H1 (cell line): ENCODE results near the gene CLDN34. TPM values are rescaled to one million over a fixed set of nuclear protein-coding genes. Genes with fewer than 3 reads are reported as not detected.

Source experiments
- CTCF ChIA-PET: fragments of 300-600 bp; sonication (Branson Sonifier 250); formaldehyde crosslinking; loops from one replicate; lab custom pipeline; 2021; ENCODE audit not compliant: partially characterized antibody; lab: Charles Lee
- POLR2A ChIA-PET: fragments of 300-600 bp; sonication (Branson Sonifier 250); formaldehyde crosslinking; loops from one replicate; lab custom pipeline; 2021; ENCODE audit warnings: inconsistent platforms; ENCODE audit not compliant: partially characterized antibody; lab: Charles Lee
- DNase-seq, 2 experiments: peaks; one replicate each; pipeline versions ENCODE4 v3.0.0 to v3.0.0-alpha.2; 2010 to 2022; ENCODE audit warnings: low spot score in 2 of 2, low read depth in 1 of 2, mixed read lengths in 1 of 2
- FAIRE-seq: peaks from 2 replicates; lab custom pipeline; 2011; peaks lifted over from hg19 to GRCh38; lab: Jason Lieb, UNC
- H2AFZ ChIP-seq: 2 replicates; pipeline ENCODE4 v1.8.1; 2012; ENCODE audit warnings: low read length, inconsistent platforms
- H2AK5ac ChIP-seq: 2 replicates; pipeline ENCODE4 v1.6.1; 2013; ENCODE audit warnings: low read depth, low read length
- H2BK120ac ChIP-seq: replicated peaks from 2 replicates; pipeline ENCODE3; 2013; ENCODE audit warnings: low read depth, low read length, inconsistent platforms
- H2BK12ac ChIP-seq: 2 replicates; pipeline ENCODE4 v1.6.1; 2013; ENCODE audit warnings: low read depth, low read length
- H2BK15ac ChIP-seq: 2 replicates; pipeline ENCODE4 v1.6.1; 2013; ENCODE audit warnings: low read length
- H2BK20ac ChIP-seq: 2 replicates; pipeline ENCODE4 v1.6.1; 2013; ENCODE audit warnings: low read length
- H2BK5ac ChIP-seq: 2 replicates; pipeline ENCODE4 v1.6.1; 2013; ENCODE audit warnings: low read depth, low read length
- H3K14ac ChIP-seq: 2 replicates; pipeline ENCODE4 v1.6.1; 2013; ENCODE audit warnings: inconsistent platforms; ENCODE audit not compliant: insufficient read length
- H3K18ac ChIP-seq: 2 replicates; pipeline ENCODE4 v1.6.1; 2013; ENCODE audit warnings: low read length; ENCODE audit errors: extremely low read depth
- H3K23ac ChIP-seq: 2 replicates; pipeline ENCODE4 v1.6.1; 2013; ENCODE audit warnings: inconsistent platforms; ENCODE audit not compliant: insufficient read length
- H3K23me2 ChIP-seq: 2 replicates; pipeline ENCODE4 v1.6.1; 2013; ENCODE audit warnings: low read depth, low read length
- H3K27ac ChIP-seq: 2 replicates; pipeline ENCODE4 v1.6.1; 2011; ENCODE audit warnings: low read depth, low read length, inconsistent platforms
- H3K27me3 ChIP-seq, 4 experiments: replicated peaks in 1 of 4; 1 replicate in 1 of 4; 2 replicates in 3 of 4; pipeline versions ENCODE4 v1.6.1 to v1.8.1; 2011 to 2013; ENCODE audit warnings: low read length in 3 of 4, mild to moderate bottlenecking in 3 of 4, inconsistent platforms in 2 of 4, mixed read lengths in 2 of 4, moderate library complexity in 1 of 4; ENCODE audit not compliant: control insufficient read depth in 3 of 4, insufficient read depth in 3 of 4; ENCODE audit errors: extremely low read depth in 1 of 4
- H3K36me3 ChIP-seq, 4 experiments: 2 replicates each; pipeline versions ENCODE4 v1.6.1 to v1.8.1; 2011 to 2013; ENCODE audit warnings: mild to moderate bottlenecking in 4 of 4, low read length in 3 of 4, moderate library complexity in 2 of 4, control low read depth in 1 of 4, inconsistent platforms in 1 of 4; ENCODE audit not compliant: insufficient read depth in 4 of 4, control insufficient read depth in 2 of 4
- H3K4ac ChIP-seq: replicated peaks from 2 replicates; pipeline ENCODE3; 2013; ENCODE audit warnings: low read length, low read depth, mixed read lengths, inconsistent platforms; ENCODE audit not compliant: insufficient read length
- H3K4me1 ChIP-seq, 4 experiments: replicated peaks in 1 of 4; 1 replicate in 1 of 4; 2 replicates in 3 of 4; pipeline versions ENCODE4 v1.6.1 to v1.8.1; 2011 to 2013; ENCODE audit warnings: low read length in 3 of 4, inconsistent platforms in 2 of 4, mixed read lengths in 1 of 4; ENCODE audit not compliant: insufficient read depth in 4 of 4, control insufficient read depth in 3 of 4
- H3K4me2 ChIP-seq, 2 experiments: 2 replicates each; pipeline versions ENCODE4 v1.6.1 to v1.8.1; 2011 to 2013; ENCODE audit warnings: low read depth in 2 of 2, low read length in 2 of 2, control low read depth in 1 of 2, inconsistent platforms in 1 of 2, mild to moderate bottlenecking in 1 of 2; ENCODE audit not compliant: insufficient read depth in 1 of 2
- H3K4me3 ChIP-seq, 4 experiments: fragments of 200-600, 300-600 bp in 1 of 4; sonication (generic), shearing (Covaris generic), sonication (Bioruptor Twin) in 1 of 4; 2 replicates each; pipeline versions ENCODE4 v1.5.1 to v1.8.1; 2011 to 2016; ENCODE audit warnings: low read length in 4 of 4, low read depth in 3 of 4, control low read depth in 2 of 4, inconsistent platforms in 2 of 4, mild to moderate bottlenecking in 2 of 4, mixed read lengths in 1 of 4, moderate library complexity in 1 of 4; ENCODE audit not compliant: insufficient read depth in 2 of 4; ENCODE audit errors: extremely low read depth in 1 of 4
- H3K56ac ChIP-seq: replicated peaks from 2 replicates; pipeline ENCODE3; 2013; ENCODE audit warnings: low read depth, mild to moderate bottlenecking, mixed read lengths, low read length, inconsistent platforms; ENCODE audit not compliant: insufficient read length
- H3K79me1 ChIP-seq: 2 replicates; pipeline ENCODE4 v1.6.1; 2013; ENCODE audit warnings: low read depth, low read length, control low read depth
- H3K79me2 ChIP-seq, 2 experiments: 2 replicates each; pipeline versions ENCODE4 v1.6.1 to v1.8.1; 2012 to 2013; ENCODE audit warnings: low read length in 2 of 2, mild to moderate bottlenecking in 2 of 2, inconsistent platforms in 1 of 2; ENCODE audit not compliant: insufficient read depth in 2 of 2, control insufficient read depth in 1 of 2
- H3K9ac ChIP-seq, 4 experiments: replicated peaks in 1 of 4; 1 replicate in 1 of 4; 2 replicates in 3 of 4; pipeline versions ENCODE4 v1.6.1 to v1.8.1; 2011 to 2013; ENCODE audit warnings: low read depth in 3 of 4, low read length in 3 of 4, control low read depth in 2 of 4, mild to moderate bottlenecking in 2 of 4, moderate library complexity in 2 of 4, inconsistent platforms in 1 of 4; ENCODE audit errors: extremely low read depth in 1 of 4
- H3K9me3 ChIP-seq, 2 experiments: 2 replicates each; pipeline versions ENCODE4 v1.6.1 to v1.8.1; 2012 to 2013; ENCODE audit warnings: mild to moderate bottlenecking in 2 of 2, moderate library complexity in 2 of 2, control low read depth in 1 of 2, inconsistent platforms in 1 of 2, low read depth in 1 of 2, low read length in 1 of 2, mixed read lengths in 1 of 2; ENCODE audit not compliant: insufficient read depth in 2 of 2
- H4K20me1 ChIP-seq, 2 experiments: replicated peaks in 1 of 2; 2 replicates each; pipeline versions ENCODE3 to v1.8.1; 2011 to 2013; ENCODE audit warnings: inconsistent platforms in 2 of 2, low read length in 2 of 2, mild to moderate bottlenecking in 1 of 2; ENCODE audit not compliant: insufficient read depth in 2 of 2, control insufficient read depth in 1 of 2
- H4K5ac ChIP-seq: 2 replicates; pipeline ENCODE4 v1.6.1; 2013; ENCODE audit warnings: low read length, low read depth, mixed read lengths, inconsistent platforms; ENCODE audit not compliant: insufficient read length
- H4K8ac ChIP-seq: 2 replicates; pipeline ENCODE4 v1.8.0; 2013; ENCODE audit warnings: mild to moderate bottlenecking, moderate library complexity, low read length, inconsistent platforms; ENCODE audit not compliant: insufficient read depth; ENCODE audit errors: extremely low read depth
- H4K91ac ChIP-seq: replicated peaks from 2 replicates; pipeline ENCODE3; 2013; ENCODE audit warnings: low read length, mixed read lengths, inconsistent platforms; ENCODE audit not compliant: insufficient read length
- BRCA1 ChIP-seq: IDR thresholded peaks from 2 replicates; pipeline ENCODE4 v1.6.1; 2012; ENCODE audit warnings: low read depth, low read length, improper control_type of control experiment
- WGBS, 2 experiments: shearing (Covaris generic) in 1 of 2; methylation state at CpG; one replicate each; pipeline versions ENCODE4 v1.1.6 to v1.1.7; 2013 to 2015; ENCODE audit warnings: low lambda C conversion rate in 2 of 2, mixed read lengths in 2 of 2, inconsistent platforms in 1 of 2, low coverage in 1 of 2, missing lambda C conversion rate in 1 of 2; ENCODE audit not compliant: insufficient replicate concordance in 2 of 2, insufficient coverage in 1 of 2, insufficient read length in 1 of 2; ENCODE audit errors: extremely low coverage in 1 of 2, missing lambda C conversion rate in 1 of 2; 5-methylcytosine and 5-hydroxymethylcytosine counted together
- polyA plus RNA-seq, 7 experiments: library from polyadenylated mRNA; depleted of rRNA in 3 of 7; stranded (reverse) in 5 of 7; unstranded in 2 of 7; fragments of >200 nt in 5 of 7; fragments of 200-250 nt in 2 of 7; gene quantifications; 1 replicate in 5 of 7; 2 replicates in 1 of 7; 4 replicates in 1 of 7; pipeline versions ENCODE4 v1.2.1 to v1.2.3, GENCODE V29; 2011 to 2013; ENCODE audit warnings: missing spikeins in 2 of 7, mixed read lengths in 2 of 7
- total RNA-seq: library from RNA; stranded (reverse); fragmentation: NEBNext Ultra II Directional; extraction: Animal tissue kit (Norgen Biotek cat#: 25700); gene quantifications from 2 replicates; pipeline ENCODE4 v1.2.1, GENCODE V29; 2021

The CLDN34 gene
- total and polyA plus RNA-seq, 2 of the 8 experiments (the other 6 are each of a cell fraction or from before 2014, with no cell fraction given), result 0.26 to 0.50 TPM

DNA sequence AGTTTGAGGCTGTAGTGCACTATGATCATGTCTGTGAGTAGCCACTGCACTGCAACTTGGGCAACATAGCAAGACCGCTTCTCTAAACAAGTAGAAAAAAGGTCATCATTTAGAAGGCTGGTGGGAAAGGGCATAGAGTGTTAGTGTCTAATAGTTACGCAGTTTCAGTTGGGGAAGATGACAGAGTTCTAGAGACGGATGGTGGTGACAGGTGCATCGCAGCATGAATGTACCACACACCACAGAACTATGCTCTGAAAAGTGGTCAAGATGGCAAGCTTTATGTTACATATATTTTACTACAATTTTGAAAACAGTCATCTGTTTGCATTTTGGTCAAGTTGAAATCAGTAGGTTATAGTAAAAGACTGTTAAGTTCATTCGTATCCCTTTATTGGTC, 23.7 kb upstream of the CLDN34 start:
- H2BK5ac ChIP-seq, result no peak overlapping the region
- no peak overlapping the region for H2BK15ac ChIP-seq
- H4K91ac ChIP-seq, result no peak overlapping the region
- no peak overlapping the region for H3K4ac ChIP-seq
- H4K8ac ChIP-seq, result no peak overlapping the region
- no peak overlapping the region for H2BK20ac ChIP-seq
- no peak for TF ChIP-seq BRCA1
- TF ChIP-seq, all 59 proteins: peak for 0
- Histone ChIP-seq H2AFZ (no peak overlapping the region), H3K23me2 (no peaks in the 10 kb centered on the region), H2BK120ac (no peak overlapping the region), H3K4me2 (no peak overlapping the region), H3K56ac (no peak overlapping the region), H4K20me1 (no peaks in the 10 kb centered on the region), H3K27ac (no peak overlapping the region), H3K23ac (no peak overlapping the region), H3K18ac (no peak overlapping the region), H3K36me3 (peaks cover 2 to 20% (median 8%) of the 10 kb centered on the region in 4 experiments; a peak in 6 of 8 replicates), H2BK12ac (no peak overlapping the region), H4K5ac (no peak overlapping the region), H3K9me3 (no peaks in the 10 kb centered on the region), H3K14ac (no peak overlapping the region), H3K9ac (no peak overlapping the region), H3K79me2 (no peaks in the 10 kb centered on the region), H3K4me1 (no peaks in the 10 kb centered on the region), H3K79me1 (no peaks in the 10 kb centered on the region), H3K27me3 (no peaks in the 10 kb centered on the region), H2AK5ac (no peak overlapping the region), H3K4me3 (no peak overlapping the region)
- CTCF ChIA-PET, result interaction anchor here (0.9 kb wide), 1 partner anchor 18 kb away, joined by 3 read pairs; no protein-coding TSS in a partner anchor
- WGBS, 2 experiments, result 88% methylated on average over 5 of the region's 5 CpGs; no CpG with 5 or more reads in 1 of the 2 experiments
- POLR2A ChIA-PET, result no interaction called here
- FAIRE-seq (no peak), DNase-seq (no peak)
